H1 (cell line): ENCODE data around the gene TMPRSS12. TPM values are rescaled to one million over a fixed set of nuclear protein-coding genes. Genes with fewer than 3 reads are reported as not detected.

Experiments
- CTCF ChIA-PET: fragments of 300-600 bp; sonication (Branson Sonifier 250); formaldehyde crosslinking; loops from one replicate; lab custom pipeline; 2021; ENCODE audit not compliant: partially characterized antibody; lab: Charles Lee
- POLR2A ChIA-PET: fragments of 300-600 bp; sonication (Branson Sonifier 250); formaldehyde crosslinking; loops from one replicate; lab custom pipeline; 2021; ENCODE audit warnings: inconsistent platforms; ENCODE audit not compliant: partially characterized antibody; lab: Charles Lee
- DNase-seq, 2 experiments: peaks; one replicate each; pipeline versions ENCODE4 v3.0.0 to v3.0.0-alpha.2; 2010 to 2022; ENCODE audit warnings: low spot score in 2 of 2, low read depth in 1 of 2, mixed read lengths in 1 of 2
- FAIRE-seq: peaks from 2 replicates; lab custom pipeline; 2011; peaks lifted over from hg19 to GRCh38; lab: Jason Lieb, UNC
- H2AFZ ChIP-seq: 2 replicates; pipeline ENCODE4 v1.8.1; 2012; ENCODE audit warnings: low read length, inconsistent platforms
- H2AK5ac ChIP-seq: 2 replicates; pipeline ENCODE4 v1.6.1; 2013; ENCODE audit warnings: low read depth, low read length
- H2BK120ac ChIP-seq: replicated peaks from 2 replicates; pipeline ENCODE3; 2013; ENCODE audit warnings: low read depth, low read length, inconsistent platforms
- H2BK12ac ChIP-seq: 2 replicates; pipeline ENCODE4 v1.6.1; 2013; ENCODE audit warnings: low read depth, low read length
- H2BK15ac ChIP-seq: 2 replicates; pipeline ENCODE4 v1.6.1; 2013; ENCODE audit warnings: low read length
- H2BK20ac ChIP-seq: 2 replicates; pipeline ENCODE4 v1.6.1; 2013; ENCODE audit warnings: low read length
- H2BK5ac ChIP-seq: 2 replicates; pipeline ENCODE4 v1.6.1; 2013; ENCODE audit warnings: low read depth, low read length
- H3K14ac ChIP-seq: 2 replicates; pipeline ENCODE4 v1.6.1; 2013; ENCODE audit warnings: inconsistent platforms; ENCODE audit not compliant: insufficient read length
- H3K18ac ChIP-seq: 2 replicates; pipeline ENCODE4 v1.6.1; 2013; ENCODE audit warnings: low read length; ENCODE audit errors: extremely low read depth
- H3K23ac ChIP-seq: 2 replicates; pipeline ENCODE4 v1.6.1; 2013; ENCODE audit warnings: inconsistent platforms; ENCODE audit not compliant: insufficient read length
- H3K23me2 ChIP-seq: 2 replicates; pipeline ENCODE4 v1.6.1; 2013; ENCODE audit warnings: low read depth, low read length
- H3K27ac ChIP-seq: 2 replicates; pipeline ENCODE4 v1.6.1; 2011; ENCODE audit warnings: low read depth, low read length, inconsistent platforms
- H3K27me3 ChIP-seq, 4 experiments: replicated peaks in 1 of 4; 1 replicate in 1 of 4; 2 replicates in 3 of 4; pipeline versions ENCODE4 v1.6.1 to v1.8.1; 2011 to 2013; ENCODE audit warnings: low read length in 3 of 4, mild to moderate bottlenecking in 3 of 4, inconsistent platforms in 2 of 4, mixed read lengths in 2 of 4, moderate library complexity in 1 of 4; ENCODE audit not compliant: control insufficient read depth in 3 of 4, insufficient read depth in 3 of 4; ENCODE audit errors: extremely low read depth in 1 of 4
- H3K36me3 ChIP-seq, 4 experiments: 2 replicates each; pipeline versions ENCODE4 v1.6.1 to v1.8.1; 2011 to 2013; ENCODE audit warnings: mild to moderate bottlenecking in 4 of 4, low read length in 3 of 4, moderate library complexity in 2 of 4, control low read depth in 1 of 4, inconsistent platforms in 1 of 4; ENCODE audit not compliant: insufficient read depth in 4 of 4, control insufficient read depth in 2 of 4
- H3K4ac ChIP-seq: replicated peaks from 2 replicates; pipeline ENCODE3; 2013; ENCODE audit warnings: low read length, low read depth, mixed read lengths, inconsistent platforms; ENCODE audit not compliant: insufficient read length
- H3K4me1 ChIP-seq, 4 experiments: replicated peaks in 1 of 4; 1 replicate in 1 of 4; 2 replicates in 3 of 4; pipeline versions ENCODE4 v1.6.1 to v1.8.1; 2011 to 2013; ENCODE audit warnings: low read length in 3 of 4, inconsistent platforms in 2 of 4, mixed read lengths in 1 of 4; ENCODE audit not compliant: insufficient read depth in 4 of 4, control insufficient read depth in 3 of 4
- H3K4me2 ChIP-seq, 2 experiments: 2 replicates each; pipeline versions ENCODE4 v1.6.1 to v1.8.1; 2011 to 2013; ENCODE audit warnings: low read depth in 2 of 2, low read length in 2 of 2, control low read depth in 1 of 2, inconsistent platforms in 1 of 2, mild to moderate bottlenecking in 1 of 2; ENCODE audit not compliant: insufficient read depth in 1 of 2
- H3K4me3 ChIP-seq, 4 experiments: fragments of 200-600, 300-600 bp in 1 of 4; sonication (generic), shearing (Covaris generic), sonication (Bioruptor Twin) in 1 of 4; 2 replicates each; pipeline versions ENCODE4 v1.5.1 to v1.8.1; 2011 to 2016; ENCODE audit warnings: low read length in 4 of 4, low read depth in 3 of 4, control low read depth in 2 of 4, inconsistent platforms in 2 of 4, mild to moderate bottlenecking in 2 of 4, mixed read lengths in 1 of 4, moderate library complexity in 1 of 4; ENCODE audit not compliant: insufficient read depth in 2 of 4; ENCODE audit errors: extremely low read depth in 1 of 4
- H3K56ac ChIP-seq: replicated peaks from 2 replicates; pipeline ENCODE3; 2013; ENCODE audit warnings: low read depth, mild to moderate bottlenecking, mixed read lengths, low read length, inconsistent platforms; ENCODE audit not compliant: insufficient read length
- H3K79me1 ChIP-seq: 2 replicates; pipeline ENCODE4 v1.6.1; 2013; ENCODE audit warnings: low read depth, low read length, control low read depth
- H3K79me2 ChIP-seq, 2 experiments: 2 replicates each; pipeline versions ENCODE4 v1.6.1 to v1.8.1; 2012 to 2013; ENCODE audit warnings: low read length in 2 of 2, mild to moderate bottlenecking in 2 of 2, inconsistent platforms in 1 of 2; ENCODE audit not compliant: insufficient read depth in 2 of 2, control insufficient read depth in 1 of 2
- H3K9ac ChIP-seq, 4 experiments: replicated peaks in 1 of 4; 1 replicate in 1 of 4; 2 replicates in 3 of 4; pipeline versions ENCODE4 v1.6.1 to v1.8.1; 2011 to 2013; ENCODE audit warnings: low read depth in 3 of 4, low read length in 3 of 4, control low read depth in 2 of 4, mild to moderate bottlenecking in 2 of 4, moderate library complexity in 2 of 4, inconsistent platforms in 1 of 4; ENCODE audit errors: extremely low read depth in 1 of 4
- H3K9me3 ChIP-seq, 2 experiments: 2 replicates each; pipeline versions ENCODE4 v1.6.1 to v1.8.1; 2012 to 2013; ENCODE audit warnings: mild to moderate bottlenecking in 2 of 2, moderate library complexity in 2 of 2, control low read depth in 1 of 2, inconsistent platforms in 1 of 2, low read depth in 1 of 2, low read length in 1 of 2, mixed read lengths in 1 of 2; ENCODE audit not compliant: insufficient read depth in 2 of 2
- H4K20me1 ChIP-seq, 2 experiments: replicated peaks in 1 of 2; 2 replicates each; pipeline versions ENCODE3 to v1.8.1; 2011 to 2013; ENCODE audit warnings: inconsistent platforms in 2 of 2, low read length in 2 of 2, mild to moderate bottlenecking in 1 of 2; ENCODE audit not compliant: insufficient read depth in 2 of 2, control insufficient read depth in 1 of 2
- H4K5ac ChIP-seq: 2 replicates; pipeline ENCODE4 v1.6.1; 2013; ENCODE audit warnings: low read length, low read depth, mixed read lengths, inconsistent platforms; ENCODE audit not compliant: insufficient read length
- H4K8ac ChIP-seq: 2 replicates; pipeline ENCODE4 v1.8.0; 2013; ENCODE audit warnings: mild to moderate bottlenecking, moderate library complexity, low read length, inconsistent platforms; ENCODE audit not compliant: insufficient read depth; ENCODE audit errors: extremely low read depth
- H4K91ac ChIP-seq: replicated peaks from 2 replicates; pipeline ENCODE3; 2013; ENCODE audit warnings: low read length, mixed read lengths, inconsistent platforms; ENCODE audit not compliant: insufficient read length
- CBX8 ChIP-seq: fragments of 300-800, 300-1000 bp; sonication (generic); IDR thresholded peaks from 2 replicates; pipeline ENCODE4 v1.7.1; 2016; ENCODE audit warnings: low read depth, low read length, borderline replicate concordance
- CHD1 ChIP-seq: IDR thresholded peaks from 2 replicates; pipeline ENCODE4 v1.6.1; 2012; ENCODE audit warnings: low read depth, low read length, improper control_type of control experiment
- CTCF ChIP-seq, 3 experiments: IDR thresholded peaks; 1 replicate in 2 of 3; 2 replicates in 1 of 3; pipeline versions ENCODE4 v1.5.1 to v1.6.1; 2011; ENCODE audit warnings: low read length in 3 of 3, mild to moderate bottlenecking in 3 of 3, inconsistent platforms in 2 of 3, low read depth in 1 of 3, moderate library complexity in 1 of 3; ENCODE audit not compliant: insufficient read depth in 1 of 3; ENCODE audit errors: control extremely low read depth in 1 of 3
- HDAC6 ChIP-seq: IDR thresholded peaks from one replicate; pipeline ENCODE4 v1.7.1; 2012; ENCODE audit warnings: low read depth, mild to moderate bottlenecking, inconsistent platforms, low read length, moderate library complexity
- NANOG ChIP-seq: IDR thresholded peaks from 2 replicates; pipeline ENCODE4 v1.6.1; 2011; ENCODE audit warnings: low read length, low read depth, mild to moderate bottlenecking, inconsistent platforms; ENCODE audit not compliant: insufficient read depth, poor library complexity, severe bottlenecking
- RNF2 ChIP-seq: fragments of 200-900, 300-1000 bp; sonication (generic); IDR thresholded peaks from 2 replicates; pipeline ENCODE4 v1.7.1; 2016; ENCODE audit warnings: borderline replicate concordance, low read depth, mild to moderate bottlenecking, antibody characterized with exemption, low read length; ENCODE audit not compliant: poor library complexity, severe bottlenecking; ENCODE audit errors: missing control alignments
- SAP30 ChIP-seq: fragments of 300-600 bp; sonication (generic); IDR thresholded peaks from 2 replicates; pipeline ENCODE4 v1.7.1; 2012; ENCODE audit warnings: low read length, moderate library complexity, mild to moderate bottlenecking, inconsistent platforms; ENCODE audit not compliant: insufficient read depth, insufficient replicate concordance
- SP2 ChIP-seq: IDR thresholded peaks from 2 replicates; pipeline ENCODE4 v1.6.1; 2012; ENCODE audit warnings: mild to moderate bottlenecking, low read length, inconsistent platforms
- SUZ12 ChIP-seq: fragments of 200-600 bp; sonication (generic); IDR thresholded peaks from 2 replicates; pipeline ENCODE4 v1.6.1; 2012; ENCODE audit warnings: mild to moderate bottlenecking, inconsistent platforms, low read length, moderate library complexity, mixed read lengths
- ZNF274 ChIP-seq: IDR thresholded peaks from 2 replicates; pipeline ENCODE4 v1.7.0; 2012; ENCODE audit warnings: low read length, borderline replicate concordance; ENCODE audit errors: extremely low read depth
- WGBS, 2 experiments: shearing (Covaris generic) in 1 of 2; methylation state at CpG; one replicate each; pipeline versions ENCODE4 v1.1.6 to v1.1.7; 2013 to 2015; ENCODE audit warnings: low lambda C conversion rate in 2 of 2, mixed read lengths in 2 of 2, inconsistent platforms in 1 of 2, low coverage in 1 of 2, missing lambda C conversion rate in 1 of 2; ENCODE audit not compliant: insufficient replicate concordance in 2 of 2, insufficient coverage in 1 of 2, insufficient read length in 1 of 2; ENCODE audit errors: extremely low coverage in 1 of 2, missing lambda C conversion rate in 1 of 2; 5-methylcytosine and 5-hydroxymethylcytosine counted together
- polyA plus RNA-seq, 7 experiments: library from polyadenylated mRNA; depleted of rRNA in 3 of 7; stranded (reverse) in 5 of 7; unstranded in 2 of 7; fragments of >200 nt in 5 of 7; fragments of 200-250 nt in 2 of 7; gene quantifications; 1 replicate in 5 of 7; 2 replicates in 1 of 7; 4 replicates in 1 of 7; pipeline versions ENCODE4 v1.2.1 to v1.2.3, GENCODE V29; 2011 to 2013; ENCODE audit warnings: missing spikeins in 2 of 7, mixed read lengths in 2 of 7
- total RNA-seq: library from RNA; stranded (reverse); fragmentation: NEBNext Ultra II Directional; extraction: Animal tissue kit (Norgen Biotek cat#: 25700); gene quantifications from 2 replicates; pipeline ENCODE4 v1.2.1, GENCODE V29; 2021

Gene TMPRSS12
- total and polyA plus RNA-seq, 2 of the 8 experiments (the other 6 are each of a cell fraction or from before 2014, with no cell fraction given) = not detected

- Histone ChIP-seq H4K5ac (no peak overlapping the region), H3K36me3 (no peaks in the 10 kb centered on the region), H2BK20ac (no peak overlapping the region; the same call in 1 of the 2 replicates), H3K79me1 (no peaks in the 10 kb centered on the region), H2BK5ac (no peak overlapping the region), H4K91ac (no peak overlapping the region), H2BK15ac (no peak overlapping the region), H2BK12ac (no peak overlapping the region), H2AK5ac (no peak overlapping the region), H3K4me3 (no peak overlapping the region), H3K23ac (no peak overlapping the region), H2AFZ (no peak overlapping the region; the same call in 1 of the 2 replicates), H3K56ac (no peak overlapping the region), H4K20me1 (no peaks in the 10 kb centered on the region), H3K27ac (no peak overlapping the region), H4K8ac (no peak overlapping the region), H3K9ac (no peak overlapping the region), H3K4me2 (no peak overlapping the region), H3K4ac (no peak overlapping the region), H3K23me2 (no peaks in the 10 kb centered on the region), H2BK120ac (no peak overlapping the region), H3K18ac (no peak overlapping the region), H3K27me3 (no peaks in the 10 kb centered on the region), H3K4me1 (no peaks in the 10 kb centered on the region), H3K14ac (no peak overlapping the region), H3K9me3 (peaks cover 3 to 5% of the 10 kb centered on the region in 2 experiments; a peak in 2 of 4 replicates), H3K79me2 (no peaks in the 10 kb centered on the region)
- CTCF ChIA-PET = interaction anchor here (0.6 to 6.6 kb wide), 3 partner anchors 14 to 390 kb away, joined by 3 to 89 read pairs (median 3); partner anchors contain the start of gene POU6F1
- WGBS, 2 experiments = 95% methylated on average over 1 of the region's 1 CpG; no CpG with 5 or more reads in 1 of the 2 experiments
- POLR2A ChIA-PET = interaction anchor here (1.0 kb wide), 1 partner anchor 157 kb away, joined by 3 read pairs; no protein-coding TSS in a partner anchor
- DNase-seq = no peak
- FAIRE-seq = no peak
- TF ChIP-seq RNF2 = no peak
- no peak for TF ChIP-seq SP2
- TF ChIP-seq CTCF (IDR thresholded peaks at IDR 0.05; ENCODE audit: control extremely low read depth in 1 of 3, insufficient read depth in 1 of 3, low read depth in 1 of 3, low read length in 3 of 3) = no peak
- no peak for TF ChIP-seq ZNF274
- TF ChIP-seq SAP30 = no peak
- no peak for TF ChIP-seq CBX8
- TF ChIP-seq SUZ12 = no peak
- TF ChIP-seq HDAC6 = no peak
- TF ChIP-seq NANOG = no peak
- TF ChIP-seq CHD1 = no peak
Observed at GRCh38 chr12:50828121-50828520, 14.6 kb upstream of the TMPRSS12 start.
